OCI-LY3 (cell line): ENCODE measurements around the gene SHC4.

Experiments used
- CTCF ChIP-seq: fragments of 200-600, 300-600 bp; sonication (generic); IDR thresholded peaks from 2 replicates; pipeline ENCODE4 v1.5.1; 2014; ENCODE audit warnings: antibody characterized with exemption, low read length, low read depth
- EZH2phosphoT487 ChIP-seq: fragments of 200-600 bp; shearing (Covaris generic); IDR thresholded peaks from 2 replicates; pipeline ENCODE4 v1.6.1; 2018; ENCODE audit warnings: antibody characterized with exemption, mixed run types, low read depth

GRCh38 chr15:48832648-48833047 lies 131.1 kb downstream of the SHC4 start:
- TF ChIP-seq CTCF (no peak), EZH2phosphoT487 (no peak)
